Endothelial cell (in vitro differentiated cells): ENCODE results near the gene CLMP. TPM values are rescaled to one million over a fixed set of nuclear protein-coding genes. Genes with fewer than 3 reads are reported as not detected.

ENCODE experiments used
- DNase-seq: peaks from one replicate; pipeline ENCODE4 v3.0.0; 2021; ENCODE audit warnings: low spot score
- H3K27ac Mint-ChIP-seq: one replicate; pipeline ENCODE4 v1.8.0; 2021; ENCODE audit warnings: mixed read lengths, inconsistent platforms; ENCODE audit not compliant: unreplicated experiment
- H3K27me3 Mint-ChIP-seq: one replicate; pipeline ENCODE4 v1.8.0; 2021; ENCODE audit warnings: mild to moderate bottlenecking, moderate library complexity, mixed read lengths, inconsistent platforms; ENCODE audit not compliant: unreplicated experiment
- H3K36me3 Mint-ChIP-seq: one replicate; pipeline ENCODE4 v1.8.0; 2021; ENCODE audit warnings: mild to moderate bottlenecking, low read depth, mixed read lengths, inconsistent platforms; ENCODE audit not compliant: unreplicated experiment
- H3K4me1 Mint-ChIP-seq: one replicate; pipeline ENCODE4 v1.8.0; 2021; ENCODE audit warnings: mild to moderate bottlenecking, mixed read lengths, inconsistent platforms; ENCODE audit not compliant: unreplicated experiment
- H3K4me3 Mint-ChIP-seq: one replicate; pipeline ENCODE4 v1.8.0; 2021; ENCODE audit warnings: mild to moderate bottlenecking, mixed read lengths, inconsistent platforms; ENCODE audit not compliant: unreplicated experiment
- H3K9me3 Mint-ChIP-seq: one replicate; pipeline ENCODE4 v1.8.0; 2021; ENCODE audit warnings: mixed read lengths, inconsistent platforms; ENCODE audit not compliant: unreplicated experiment
- CTCF ChIP-seq: fragments of 200-600 bp; sonication (generic); IDR thresholded peaks from one replicate; pipeline ENCODE4 v1.5.0; 2021; ENCODE audit warnings: antibody characterized with exemption; ENCODE audit not compliant: unreplicated experiment
- total RNA-seq: library from RNA; stranded (reverse); fragmentation: NEBNext Ultra II Directional; extraction: Animal tissue kit (Norgen Biotek cat#: 25700); gene quantifications from one replicate; pipeline ENCODE4 v1.2.1, GENCODE V29; 2021; ENCODE audit not compliant: unreplicated experiment

The CLMP gene
- total RNA-seq, 1 donor from 2014 or later = 5.5 TPM

GRCh38 chr11:123151366-123151765 lies 43.7 kb downstream of the CLMP start:
- no peak overlapping the region for H3K4me3 Mint-ChIP-seq
- no peak for DNase-seq
- peaks cover 1% of the 10 kb centered on the region for H3K27me3 Mint-ChIP-seq
- TF ChIP-seq CTCF = no peak
- no peaks in the 10 kb centered on the region for H3K4me1 Mint-ChIP-seq
- no peaks in the 10 kb centered on the region for H3K9me3 Mint-ChIP-seq
- H3K36me3 Mint-ChIP-seq = no peaks in the 10 kb centered on the region
- H3K27ac Mint-ChIP-seq = no peak overlapping the region

- no peaks in the 10 kb centered on the region for H3K36me3 Mint-ChIP-seq
- H3K4me3 Mint-ChIP-seq = no peak overlapping the region
- no peak for TF ChIP-seq CTCF
- no peaks in the 10 kb centered on the region for H3K9me3 Mint-ChIP-seq
- H3K27me3 Mint-ChIP-seq = peaks cover 1% of the 10 kb centered on the region
- DNase-seq = no peak
- H3K27ac Mint-ChIP-seq = no peak overlapping the region
- no peaks in the 10 kb centered on the region for H3K4me1 Mint-ChIP-seq
These were observed 44.2 kb downstream of the CLMP start for GRCh38 chr11:123150882-123151281.

GRCh38 chr11:123148965-123149364 lies 46.1 kb downstream of the CLMP start:
- no peaks in the 10 kb centered on the region for H3K36me3 Mint-ChIP-seq
- DNase-seq = no peak
- H3K27ac Mint-ChIP-seq = no peak overlapping the region
- no peaks in the 10 kb centered on the region for H3K4me1 Mint-ChIP-seq
- H3K4me3 Mint-ChIP-seq = no peak overlapping the region
- H3K9me3 Mint-ChIP-seq = no peaks in the 10 kb centered on the region
- peaks cover 1% of the 10 kb centered on the region for H3K27me3 Mint-ChIP-seq
- no peak for TF ChIP-seq CTCF

GRCh38 chr11:123145661-123146060 lies 49.4 kb downstream of the CLMP start:
- Mint-ChIP-seq H3K36me3 (no peaks in the 10 kb centered on the region), H3K27me3 (peaks cover 1% of the 10 kb centered on the region), H3K27ac (no peak overlapping the region), H3K4me3 (no peak overlapping the region), H3K4me1 (no peaks in the 10 kb centered on the region), H3K9me3 (no peaks in the 10 kb centered on the region)
- DNase-seq = no peak
- no peak for TF ChIP-seq CTCF

GRCh38 chr11:123145220-123145619 lies 49.8 kb downstream of the CLMP start:
- H3K27me3 Mint-ChIP-seq = peaks cover 1% of the 10 kb centered on the region
- no peaks in the 10 kb centered on the region for H3K9me3 Mint-ChIP-seq
- no peak overlapping the region for H3K4me3 Mint-ChIP-seq
- no peaks in the 10 kb centered on the region for H3K36me3 Mint-ChIP-seq
- TF ChIP-seq CTCF = no peak
- H3K4me1 Mint-ChIP-seq = no peaks in the 10 kb centered on the region
- no peak for DNase-seq
- no peak overlapping the region for H3K27ac Mint-ChIP-seq
